ENCODE results near the gene CDH22. TPM values are rescaled to one million over a fixed set of nuclear protein-coding genes. Genes with fewer than 3 reads are reported as not detected.

The CDH22 gene
- total RNA-seq, 3 donors from 2014 or later (not counting 1 experiment from before 2014, with no cell fraction given) = not detected

- Histone ChIP-seq H3K9me3 (ENCODE audit: control insufficient read depth, insufficient read depth, low read length) (no peaks in the 10 kb centered on the region), H3K4me1 (ENCODE audit: control insufficient read depth, insufficient read depth, low read length) (peaks cover 5% of the 10 kb centered on the region), H3K27me3 (ENCODE audit: control insufficient read depth, insufficient read depth, low read length) (peaks cover 2% of the 10 kb centered on the region), H3K27ac (ENCODE audit: low read length) (no peak overlapping the region), H3K4me3 (ENCODE audit: low read length) (no peak overlapping the region), H3K36me3 (ENCODE audit: control insufficient read depth, insufficient read depth, low read length) (no peaks in the 10 kb centered on the region)
- Mint-ChIP-seq H3K4me3 (no peak overlapping the region), H3K27ac (no peak overlapping the region), H3K9me3 (no peaks in the 10 kb centered on the region), H3K36me3 (no peaks in the 10 kb centered on the region), H3K27me3 (ENCODE audit: low read depth in 2 of 2) (peaks cover 8 to 13% of the 10 kb centered on the region in 2 donors), H3K4me1 (peaks cover 4 to 7% of the 10 kb centered on the region in 2 donors)
- TF ChIP-seq CTCF (IDR thresholded peaks at IDR 0.05) = no peak
- ATAC-seq (no peak), DNase-seq (no peak)
- intact Hi-C loops (cut with micrococcal nuclease) = no loop called here
- 71% methylated on average over 16 of the region's 16 CpGs for WGBS (ENCODE audit: insufficient coverage)
Measured at GRCh38 chr20:46128310-46129151, 179.8 kb downstream of the CDH22 start.

- TF ChIP-seq CTCF (IDR thresholded peaks at IDR 0.05) = no peak
- H3K4me3 ChIP-seq (ENCODE audit: low read length) = no peak overlapping the region
- H3K36me3 ChIP-seq (ENCODE audit: control insufficient read depth, insufficient read depth, low read length) = peaks cover 3% of the 10 kb centered on the region
- H3K4me3 Mint-ChIP-seq = no peak overlapping the region
- 96% methylated on average over 11 of the region's 11 CpGs for WGBS (ENCODE audit: insufficient coverage)
- no peak overlapping the region for H3K27ac ChIP-seq (ENCODE audit: low read length)
- H3K36me3 Mint-ChIP-seq = no peaks in the 10 kb centered on the region
- no peaks in the 10 kb centered on the region for H3K9me3 Mint-ChIP-seq
- H3K4me1 ChIP-seq (ENCODE audit: control insufficient read depth, insufficient read depth, low read length) = peaks cover under 1% of the 10 kb centered on the region
- no peak overlapping the region for H3K27ac Mint-ChIP-seq
- peaks cover 3 to 6% of the 10 kb centered on the region in 2 donors for H3K27me3 Mint-ChIP-seq (ENCODE audit: low read depth in 2 of 2)
- H3K27me3 ChIP-seq (ENCODE audit: control insufficient read depth, insufficient read depth, low read length) = no peaks in the 10 kb centered on the region
- no peak for DNase-seq
- intact Hi-C loops (cut with micrococcal nuclease) = no loop called here
- no peak for ATAC-seq
- no peaks in the 10 kb centered on the region for H3K9me3 ChIP-seq (ENCODE audit: control insufficient read depth, insufficient read depth, low read length)
- peaks cover 2 to 4% of the 10 kb centered on the region in 2 donors for H3K4me1 Mint-ChIP-seq
Measured at GRCh38 chr20:46127396-46128010, 180.8 kb downstream of the CDH22 start.

- H3K27ac ChIP-seq (ENCODE audit: low read length) = no peak overlapping the region
- no peaks in the 10 kb centered on the region for H3K27me3 ChIP-seq (ENCODE audit: control insufficient read depth, insufficient read depth, low read length)
- peaks cover 3% of the 10 kb centered on the region for H3K36me3 ChIP-seq (ENCODE audit: control insufficient read depth, insufficient read depth, low read length)
- Mint-ChIP-seq H3K27ac (no peak overlapping the region), H3K27me3 (ENCODE audit: low read depth in 2 of 2) (peaks cover 0 to 3% of the 10 kb centered on the region in 2 donors), H3K4me1 (peaks cover 0 to 4% of the 10 kb centered on the region in 2 donors), H3K4me3 (no peak overlapping the region), H3K9me3 (no peaks in the 10 kb centered on the region), H3K36me3 (no peaks in the 10 kb centered on the region)
- intact Hi-C loops (cut with micrococcal nuclease) = no loop called here
- ATAC-seq (no peak), DNase-seq (no peak)
- no peak overlapping the region for H3K4me3 ChIP-seq (ENCODE audit: low read length)
- no peaks in the 10 kb centered on the region for H3K9me3 ChIP-seq (ENCODE audit: control insufficient read depth, insufficient read depth, low read length)
- 94% methylated on average over 4 of the region's 5 CpGs for WGBS (ENCODE audit: insufficient coverage)
- no peaks in the 10 kb centered on the region for H3K4me1 ChIP-seq (ENCODE audit: control insufficient read depth, insufficient read depth, low read length)
- no peak for TF ChIP-seq CTCF (IDR thresholded peaks at IDR 0.05)
Measured at GRCh38 chr20:46126440-46127056, 181.8 kb downstream of the CDH22 start.

Other genes with a start within 250 kb of the CDH22 start
- gene NCOA5, start 218.5 kb downstream of the CDH22 start, total RNA-seq = 10 to 100 TPM in 2 of 3 donors, 1 to 10 TPM in 1; 8.8 to 18.4 (median 18.0) TPM
- gene CD40, start 190.2 kb downstream of the CDH22 start, total RNA-seq = 1 to 10 TPM; 7.1 to 9.1 (median 7.2) TPM
- gene ELMO2, start 98.1 kb upstream of the CDH22 start, total RNA-seq = 100 to 1,000 TPM; 108 to 156 (median 142) TPM
- gene ZNF334, start 205.1 kb upstream of the CDH22 start, total RNA-seq = under 1 TPM; 0.43 to 0.59 (median 0.43) TPM
- not detected for gene OCSTAMP, start 242.2 kb upstream of the CDH22 start, total RNA-seq